GM18868 (cell line): ENCODE results near the gene XPNPEP1.
A peak's percentile ranks its signal among the peaks of the same experiment; 100 is the strongest.

Experiments
- ATAC-seq: cut with Tn5 transposase; IDR thresholded peaks from one replicate; pipeline ENCODE4 v1.9.1; 2021; ENCODE audit warnings: mild to moderate bottlenecking, moderate library complexity; ENCODE audit not compliant: unreplicated experiment

Gene XPNPEP1

GRCh38 chr10:109895848-109896247, 27.5 kb downstream of the XPNPEP1 start:
- ATAC-seq, result no peak

GRCh38 chr10:109895095-109895818, 28.1 kb downstream of the XPNPEP1 start:
- ATAC-seq, result no peak

- no peak for ATAC-seq
Measured at GRCh38 chr10:109894516-109894915, 28.8 kb downstream of the XPNPEP1 start.

DNA sequence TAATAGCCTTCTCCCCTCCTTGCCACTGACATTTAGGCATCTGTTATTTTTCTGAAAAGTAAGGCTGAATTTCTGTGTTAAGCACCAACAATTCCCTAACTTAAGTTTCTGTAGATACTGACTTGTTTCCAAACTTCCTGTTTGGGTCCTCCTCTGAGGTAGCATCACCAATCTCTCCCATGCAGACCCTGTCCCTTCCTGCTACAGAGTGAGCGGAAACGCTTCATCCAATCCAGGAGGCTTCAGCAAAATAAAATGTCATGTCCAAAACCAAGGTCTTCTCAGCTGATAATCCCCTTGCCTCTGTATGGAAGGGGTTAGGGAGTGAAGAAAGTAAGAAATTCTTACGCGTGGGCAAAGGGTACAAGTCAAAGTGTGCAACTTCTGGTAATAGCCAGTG, 29.9 kb downstream of the XPNPEP1 start:
- no peak for ATAC-seq

DNA sequence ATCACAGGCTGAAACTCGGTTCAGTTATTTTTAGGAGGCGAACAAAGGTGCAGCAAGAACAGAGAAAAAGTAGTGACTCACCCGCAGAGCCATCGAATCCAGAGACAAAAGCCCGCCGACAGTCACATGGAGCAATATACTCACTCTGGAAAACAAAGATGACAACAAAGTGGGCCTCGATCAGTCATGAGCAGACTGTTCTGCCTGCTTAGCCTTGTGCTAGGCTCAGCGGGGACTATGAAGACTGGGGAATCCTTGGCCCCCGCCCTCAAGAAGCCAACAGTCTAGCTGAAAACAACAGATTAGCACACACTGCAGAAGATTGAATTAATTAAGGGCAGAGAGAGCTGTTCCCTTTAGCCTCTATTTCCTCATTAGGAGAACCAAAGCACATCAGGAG, 30.4 kb downstream of the XPNPEP1 start:
- no peak for ATAC-seq

- no peak for ATAC-seq
Measured at GRCh38 chr10:109892117-109892516, 31.2 kb downstream of the XPNPEP1 start.

DNA sequence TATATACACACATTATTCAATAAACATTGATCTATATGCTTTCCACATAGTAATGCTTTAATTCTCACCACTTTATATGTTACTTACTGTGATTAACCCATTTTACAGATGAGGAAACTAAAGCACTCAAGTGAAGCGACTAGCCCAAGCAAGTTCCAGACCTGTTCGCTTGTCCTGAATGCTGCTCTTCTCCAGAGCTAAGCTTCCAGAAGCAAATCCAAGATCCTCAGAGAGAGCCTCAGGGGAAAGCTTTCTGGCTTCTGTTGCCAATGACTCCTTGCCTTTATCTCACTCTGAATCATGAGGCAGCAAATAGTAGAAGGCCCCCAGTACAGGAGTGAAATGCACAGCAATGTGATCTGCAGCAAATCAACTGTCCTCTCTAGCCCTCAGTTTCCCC, 32.2 kb downstream of the XPNPEP1 start:
- no peak for ATAC-seq

- ATAC-seq, result no peak
Measured at GRCh38 chr10:109889867-109890266, 33.4 kb downstream of the XPNPEP1 start.

DNA sequence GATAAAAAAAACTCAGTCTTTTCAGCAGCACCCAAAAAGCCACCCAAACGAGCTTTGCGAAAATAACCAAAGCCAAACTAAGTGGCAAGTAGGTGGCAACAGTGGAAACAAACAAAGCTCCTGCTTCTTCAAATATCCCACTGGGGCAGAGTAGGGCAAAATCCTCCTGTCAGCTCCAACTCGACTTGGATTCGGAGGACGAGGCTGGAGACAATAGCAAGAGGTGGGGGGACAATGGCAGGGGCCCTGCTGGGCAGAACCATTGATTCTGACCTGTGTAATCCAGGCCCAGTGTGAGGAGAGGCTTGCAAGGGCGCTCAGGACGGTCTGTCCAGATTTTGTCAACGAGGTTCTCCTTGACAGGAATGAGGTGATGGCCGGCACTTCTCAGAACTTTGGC, 35.5 kb downstream of the XPNPEP1 start:
- ATAC-seq, result no peak

DNA sequence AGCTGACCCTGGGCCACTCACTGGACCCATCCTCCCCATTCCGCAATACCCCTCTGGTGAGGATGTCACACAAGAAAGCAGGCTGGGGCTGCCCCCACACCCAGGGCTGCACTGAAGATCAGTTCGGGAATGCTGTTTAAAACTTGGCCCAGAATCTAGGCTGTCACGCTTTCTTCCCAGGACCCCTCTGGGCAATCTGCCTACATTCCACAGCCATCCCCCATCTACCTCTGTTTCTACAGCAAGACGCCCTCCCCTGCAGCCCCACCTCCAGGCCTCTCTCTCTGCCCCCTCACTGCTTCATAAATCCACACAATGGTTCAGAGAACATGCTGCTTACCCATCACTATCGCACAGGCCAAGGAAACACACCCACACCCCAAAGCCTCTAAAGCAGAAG, 36.1 kb downstream of the XPNPEP1 start:
- no peak for ATAC-seq

DNA sequence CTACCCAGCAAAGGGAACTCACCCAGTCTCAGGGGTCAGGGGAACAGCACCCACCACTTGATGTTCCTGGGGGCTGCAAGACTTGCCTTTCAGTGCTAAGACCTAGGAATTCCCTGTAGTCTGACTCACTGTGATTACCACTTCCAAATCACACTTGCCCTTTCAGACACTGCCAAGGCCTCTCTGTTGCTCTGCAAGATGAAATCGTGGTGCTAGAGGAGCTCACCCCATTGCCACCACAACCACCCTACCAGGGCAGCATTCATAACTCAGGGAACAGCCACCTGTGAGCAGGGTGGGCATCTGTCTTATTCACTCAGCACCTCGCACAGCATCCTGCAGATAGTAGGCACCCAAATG, 36.5 kb downstream of the XPNPEP1 start:
- ATAC-seq, result no peak

DNA sequence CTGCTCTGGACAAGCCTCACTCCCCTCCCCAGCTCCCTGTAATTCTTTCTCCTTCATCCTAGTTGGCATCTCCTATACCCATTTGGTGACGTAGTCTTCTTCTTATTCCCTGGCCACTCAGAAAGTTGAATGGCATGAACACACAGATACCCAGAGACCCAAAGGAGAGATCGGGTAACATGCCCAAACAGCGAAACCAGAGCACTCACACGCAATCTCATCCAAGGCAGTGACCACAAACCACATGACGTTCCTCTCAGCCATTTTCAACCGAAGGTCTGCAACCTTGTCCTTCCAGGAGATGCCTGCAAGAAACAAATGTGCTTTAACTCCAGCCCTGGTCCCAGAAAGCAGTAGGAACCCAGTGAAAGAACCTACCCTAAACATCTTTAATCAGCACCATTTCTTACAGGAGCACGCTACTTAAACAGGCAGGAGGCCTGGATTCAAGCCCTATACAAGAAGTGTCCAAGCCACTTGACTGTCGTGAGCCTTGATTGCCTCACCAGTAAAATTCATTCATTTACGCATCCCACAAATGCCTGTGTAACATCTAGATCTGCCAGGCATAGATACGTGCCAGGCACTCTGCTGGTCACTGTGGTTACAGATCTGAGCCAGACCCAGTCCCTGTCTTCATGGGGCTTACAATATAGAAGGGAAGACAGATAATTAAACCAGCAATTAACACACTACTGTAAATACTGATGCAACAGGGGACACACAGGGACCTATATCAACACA, 37.1 kb downstream of the XPNPEP1 start:
- no peak for ATAC-seq

- ATAC-seq, result peak; percentile 60
Measured at GRCh38 chr10:109883859-109884771, 39.2 kb downstream of the XPNPEP1 start.

DNA sequence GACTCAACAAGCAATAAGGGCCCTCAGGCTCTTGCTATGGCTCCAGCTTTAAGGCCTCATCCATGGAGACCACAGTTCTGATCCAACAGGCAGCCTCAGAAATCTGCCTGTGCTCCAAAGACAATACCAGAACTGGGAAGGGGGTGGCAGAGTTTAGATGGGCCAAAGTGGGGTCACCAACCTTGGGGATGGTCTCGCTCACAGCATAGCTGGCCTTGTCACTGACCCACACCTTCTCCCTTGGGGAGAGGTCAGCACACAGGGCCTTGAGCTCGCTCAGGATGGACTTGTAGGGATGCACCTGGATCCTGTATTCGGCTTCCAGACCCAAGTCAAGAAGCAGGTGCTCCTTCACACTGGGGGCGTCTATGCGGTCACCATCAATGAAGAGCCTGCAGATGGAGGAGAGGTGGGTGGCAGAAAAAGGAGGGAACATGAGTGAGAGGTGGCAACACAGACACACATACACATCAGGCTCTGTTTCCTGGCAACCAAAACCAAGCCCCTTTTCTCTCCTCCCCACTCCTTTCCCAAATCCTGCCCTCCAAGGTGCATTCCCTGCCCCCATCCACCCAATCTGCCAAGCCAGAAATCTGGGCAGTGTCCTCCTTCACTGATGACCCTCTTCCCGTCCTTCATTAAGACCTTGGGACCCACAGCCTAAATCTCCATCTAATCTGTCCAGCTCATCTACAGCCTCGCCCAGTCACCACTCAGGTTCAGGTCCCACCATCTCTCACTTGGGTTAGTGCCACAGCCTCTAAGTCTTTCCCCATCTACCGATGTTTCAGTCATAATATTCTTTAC, 40.9 kb downstream of the XPNPEP1 start:
- no peak for ATAC-seq

DNA sequence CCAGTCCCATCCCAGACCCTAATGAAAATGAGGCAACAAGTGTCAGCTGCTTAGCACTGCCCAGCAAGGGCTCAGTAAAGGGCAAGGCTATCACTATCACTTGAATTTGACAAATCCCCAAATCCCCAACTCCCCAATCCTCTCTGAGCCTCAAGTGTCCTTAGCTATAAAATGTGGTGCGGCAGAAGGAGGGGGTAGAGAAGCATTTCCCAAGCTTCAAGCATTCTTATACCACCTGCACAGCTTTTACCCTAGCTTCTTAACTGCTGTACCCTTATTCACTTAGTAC, 41.6 kb downstream of the XPNPEP1 start:
- ATAC-seq, result no peak

DNA sequence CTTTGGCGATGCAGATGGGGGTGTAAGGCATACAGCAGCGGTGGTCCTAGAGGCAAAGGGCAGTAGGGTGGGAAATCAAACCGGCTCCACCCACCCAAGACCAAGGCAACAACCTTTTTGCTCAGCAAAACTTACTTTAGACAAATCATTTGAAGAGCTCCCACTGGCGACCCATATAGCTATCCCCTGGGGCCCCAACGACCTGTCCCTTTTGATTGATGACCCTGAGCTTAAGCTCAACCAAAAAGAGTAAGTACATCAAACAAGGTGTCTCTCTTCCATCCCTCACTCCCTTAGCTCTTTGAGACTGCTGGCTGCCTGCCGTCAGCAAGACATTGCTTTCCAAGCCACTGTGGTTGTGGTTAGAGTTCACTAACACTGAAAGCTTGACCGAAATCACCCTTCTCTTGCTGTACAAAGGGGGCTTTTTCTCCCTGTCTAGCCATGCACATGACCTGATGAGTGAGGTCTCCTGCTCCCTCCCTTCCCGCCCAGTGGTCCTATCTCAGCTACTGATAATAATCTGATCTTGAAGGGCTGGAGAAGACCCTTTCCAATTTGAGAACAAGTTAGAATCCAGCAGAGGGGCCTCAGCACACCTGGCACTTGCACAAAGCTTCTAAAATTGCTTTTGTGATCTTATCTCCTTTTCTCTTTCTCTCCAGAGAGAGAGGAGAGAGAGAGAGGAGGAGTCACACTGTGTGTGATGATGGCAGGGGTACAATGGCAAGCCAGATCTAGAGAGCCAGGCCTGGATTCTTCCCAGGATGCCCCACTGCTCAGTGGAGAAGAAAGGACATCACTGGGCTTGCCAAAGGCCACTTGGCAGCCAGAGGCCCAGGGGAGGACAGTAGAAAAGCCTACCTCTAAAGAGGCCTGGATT, 42.2 kb downstream of the XPNPEP1 start:
- peak; percentile 69 for ATAC-seq

- no peak for ATAC-seq
Measured at GRCh38 chr10:109877546-109877945, 45.8 kb downstream of the XPNPEP1 start.

DNA sequence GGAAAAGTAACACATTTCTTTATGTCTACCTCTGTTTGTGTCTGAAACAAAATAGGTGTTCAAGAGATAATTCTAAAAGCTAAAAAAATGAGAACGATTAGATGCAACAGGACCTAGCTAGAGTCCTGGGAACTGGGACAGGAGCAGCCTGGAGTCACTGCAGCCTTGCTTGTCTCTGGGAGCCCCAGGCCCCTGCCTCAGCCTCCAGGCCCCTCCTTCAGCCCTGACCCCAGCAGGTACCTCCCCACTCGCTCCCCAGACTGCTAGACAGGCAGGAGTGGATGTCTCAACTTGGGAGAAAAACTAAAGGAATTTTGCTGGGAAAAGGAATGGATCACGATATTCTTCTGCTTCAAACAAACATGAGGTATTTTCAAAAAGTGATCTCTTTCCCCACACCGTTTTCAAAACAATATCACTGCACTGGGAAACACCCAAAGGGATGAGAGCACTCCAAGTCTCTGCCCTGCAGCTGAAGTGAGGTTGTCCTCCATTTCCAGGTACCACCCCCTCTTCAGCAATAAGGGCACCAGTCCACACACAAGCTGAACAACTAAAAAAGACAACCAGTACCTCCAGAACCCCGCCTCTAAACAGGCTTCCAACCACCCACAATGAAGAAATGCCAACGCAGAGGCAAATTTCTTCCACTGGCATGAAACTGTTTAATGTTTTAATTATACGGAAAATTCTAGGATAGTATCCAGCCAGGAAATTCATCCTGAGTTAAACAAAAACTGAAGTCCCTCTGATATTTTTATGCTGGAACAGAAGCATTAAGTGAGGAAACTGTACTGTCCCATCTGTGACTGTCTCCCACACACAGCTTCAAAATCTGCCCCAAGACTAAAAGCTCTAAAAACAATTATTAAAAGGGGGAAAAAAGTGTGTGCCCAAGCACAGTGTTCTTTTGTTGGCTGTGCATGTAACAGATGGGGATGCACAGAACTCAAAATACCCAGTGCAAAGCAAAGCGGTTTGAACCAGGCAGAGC, 47.2 kb downstream of the XPNPEP1 start:
- ATAC-seq, result no peak

- ATAC-seq, result no peak
Measured at GRCh38 chr10:109875151-109875568, 48.2 kb downstream of the XPNPEP1 start.
